Transverse colon (tissue), 4 donors: ENCODE results near the gene RERE. TPM values are rescaled to one million over a fixed set of nuclear protein-coding genes. Genes with fewer than 3 reads are reported as not detected.

Experiments
- DNase-seq: peaks from one replicate; pipeline ENCODE4 v3.0.0-alpha.2; 2019
- H3K27ac ChIP-seq, 4 donors: fragments of 200-600 bp; sonication (generic); 2 replicates each; pipeline ENCODE4 v1.5.1; 2016 to 2018; ENCODE audit warnings: inconsistent platforms in 4 of 4
- H3K27me3 ChIP-seq: fragments of 200-600 bp; sonication (generic); 2 replicates; pipeline ENCODE4 v1.5.1; 2017; ENCODE audit warnings: inconsistent platforms
- H3K36me3 ChIP-seq, 4 donors: fragments of 200-600 bp; sonication (generic); 2 replicates each; pipeline ENCODE4 v1.5.1; 2017 to 2019; ENCODE audit warnings: inconsistent platforms in 4 of 4
- H3K4me1 ChIP-seq, 4 donors: fragments of 200-600 bp; sonication (generic); 2 replicates each; pipeline ENCODE4 v1.5.1; 2017 to 2020; ENCODE audit warnings: inconsistent platforms in 4 of 4
- H3K4me3 ChIP-seq, 4 donors: fragments of 200-600 bp; sonication (generic); 1 replicate in 1 of 4; 2 replicates in 3 of 4; pipeline versions ENCODE4 v1.5.1 to v1.6.1; 2017 to 2019; ENCODE audit warnings: inconsistent platforms in 4 of 4
- H3K9me3 ChIP-seq, 2 donors: fragments of 200-600 bp; sonication (generic); 2 replicates each; pipeline ENCODE4 v1.5.1; 2017 to 2019; ENCODE audit warnings: inconsistent platforms in 2 of 2
- CTCF ChIP-seq, 5 experiments: fragments of 200-600 bp in 3 of 5; fragments of 450-650 bp in 2 of 5; sonication (generic) in 3 of 5; IDR thresholded peaks; 1 replicate in 2 of 5; 2 replicates in 3 of 5; pipeline ENCODE4 v1.5.1; 2016 to 2017; ENCODE audit warnings: antibody characterized with exemption in 5 of 5, inconsistent platforms in 3 of 5, mild to moderate bottlenecking in 2 of 5, moderate library complexity in 1 of 5
- EP300 ChIP-seq: sonication (generic); formaldehyde crosslinking; IDR thresholded peaks from one replicate; pipeline ENCODE4 v1.6.1; 2017; ENCODE audit warnings: antibody characterized with exemption, low read depth
- POLR2A ChIP-seq: fragments of 450-650 bp; IDR thresholded peaks from one replicate; pipeline ENCODE4 v1.6.1; 2016; ENCODE audit warnings: antibody characterized with exemption, mild to moderate bottlenecking, moderate library complexity
- POLR2AphosphoS5 ChIP-seq, 3 donors: sonication (generic); formaldehyde crosslinking; IDR thresholded peaks; one replicate each; pipeline ENCODE4 v1.6.1; 2016; ENCODE audit warnings: antibody characterized with exemption in 3 of 3
- WGBS, 2 donors: methylation state at CpG; one replicate each; pipeline ENCODE4 v1.1.5; 2018; ENCODE audit warnings: low coverage in 1 of 2; 5-methylcytosine and 5-hydroxymethylcytosine counted together
- in situ Hi-C, 4 donors: fragments of 200-750 bp; cut with MboI; loops; one replicate each; pipeline versions ENCODE4 v1.15.0 to v1.15.1; 2017; ENCODE audit warnings: low sequenced_read_pairs in 3 of 4, low pct_ligation_motif_present in 1 of 4, low pct_unique_long_range_greater_than_20kb in 1 of 4
- intact Hi-C: fragments of 100-400 bp; cut with DNase I; formaldehyde crosslinking; loops from one replicate; pipeline ENCODE4 v1.15.1; 2023; ENCODE audit warnings: low total_unique reads
- total RNA-seq, 4 donors: library from RNA; depleted of rRNA; stranded (reverse); fragments of >200 nt; gene quantifications; one replicate each; pipeline ENCODE4 v1.1.0, GENCODE V29; 2016

The RERE gene
- total RNA-seq, 4 donors from 2014 or later: 80.3 to 657 (median 105) TPM

GRCh38 chr1:8679929-8680663 is 137.3 kb downstream of the RERE start:
- Histone ChIP-seq H3K27me3 (no peaks in the 10 kb centered on the region), H3K4me3 (peak overlapping the region in 3 of 4 donors; percentile 10 to 47 (median 22)), H3K27ac (peak overlapping the region; percentile 51 to 80 (median 72)), H3K36me3 (no peaks in the 10 kb centered on the region), H3K4me1 (peaks cover 6 to 56% (median 34%) of the 10 kb centered on the region in 4 donors), H3K9me3 (no peaks in the 10 kb centered on the region)
- in situ Hi-C loops: no loop called here
- TF ChIP-seq POLR2AphosphoS5 (IDR thresholded peaks at IDR 0.05): no peak
- intact Hi-C loops: loop anchor here (10.0 kb wide), 1 partner anchor 115 kb away; no protein-coding TSS in a partner anchor
- WGBS, 2 donors: 43 to 55% methylated on average over 7 of the region's 7 CpGs
- DNase-seq: no peak

- peak overlapping the region in 3 of 4 donors; percentile 51 to 80 (median 75) for H3K27ac ChIP-seq
- in situ Hi-C loops: no loop called here
- H3K4me1 ChIP-seq: peaks cover 9 to 56% (median 36%) of the 10 kb centered on the region in 4 donors
- no peaks in the 10 kb centered on the region for H3K9me3 ChIP-seq
- no peaks in the 10 kb centered on the region for H3K27me3 ChIP-seq
- TF ChIP-seq EP300 (no peak), CTCF (IDR thresholded peaks at IDR 0.05) (no peak), POLR2A (no peak), POLR2AphosphoS5 (IDR thresholded peaks at IDR 0.05) (no peak)
- WGBS, 2 donors: 66 to 70% methylated on average over 2 of the region's 2 CpGs
- no peak overlapping the region for H3K4me3 ChIP-seq
- no peak for DNase-seq
- intact Hi-C loops: loop anchor here (10.0 kb wide), 1 partner anchor 115 kb away; no protein-coding TSS in a partner anchor
- H3K36me3 ChIP-seq: no peaks in the 10 kb centered on the region
These were observed 138.0 kb downstream of the RERE start for GRCh38 chr1:8679395-8679800.

- no peak for DNase-seq
- TF ChIP-seq POLR2A: no peak
- no peak for TF ChIP-seq EP300
- no peak for TF ChIP-seq POLR2AphosphoS5 (IDR thresholded peaks at IDR 0.05)
- no peak for TF ChIP-seq CTCF (IDR thresholded peaks at IDR 0.05)
- Histone ChIP-seq H3K27me3 (no peaks in the 10 kb centered on the region), H3K4me3 (no peak overlapping the region), H3K36me3 (no peaks in the 10 kb centered on the region), H3K4me1 (peaks cover 9 to 56% (median 39%) of the 10 kb centered on the region in 4 donors), H3K27ac (peak overlapping the region in 1 of 4 donors; percentile 75), H3K9me3 (no peaks in the 10 kb centered on the region)
- WGBS, 2 donors: 59 to 84% methylated on average over 2 to 4 of the region's 4 CpGs
- intact Hi-C loops: loop anchor here (10.0 kb wide), 1 partner anchor 114 kb away; no protein-coding TSS in a partner anchor
- in situ Hi-C loops: no loop called here
These were observed 138.6 kb downstream of the RERE start for GRCh38 chr1:8678673-8679394.

- intact Hi-C loops: loop anchor here (10.0 kb wide), 1 partner anchor 113 kb away; no protein-coding TSS in a partner anchor
- Histone ChIP-seq H3K27me3 (no peaks in the 10 kb centered on the region), H3K27ac (no peak overlapping the region), H3K36me3 (no peaks in the 10 kb centered on the region), H3K4me1 (peaks cover 9 to 62% (median 40%) of the 10 kb centered on the region in 4 donors), H3K4me3 (no peak overlapping the region), H3K9me3 (no peaks in the 10 kb centered on the region)
- 78 to 80% methylated on average over 1 to 2 of the region's 2 CpGs for WGBS, 2 donors
- in situ Hi-C loops: no loop called here
- DNase-seq: no peak
- TF ChIP-seq POLR2A: no peak
- TF ChIP-seq CTCF (IDR thresholded peaks at IDR 0.05): no peak
- no peak for TF ChIP-seq EP300
- TF ChIP-seq POLR2AphosphoS5 (IDR thresholded peaks at IDR 0.05): no peak
These were observed 139.7 kb downstream of the RERE start for GRCh38 chr1:8677782-8678181.
